Esophagus squamous epithelium (tissue), 5 donors: ENCODE data around the gene VPS26C. TPM values are rescaled to one million over a fixed set of nuclear protein-coding genes. Genes with fewer than 3 reads are reported as not detected.

ENCODE experiments used
- DNase-seq: peaks from one replicate; lab custom pipeline; 2025; lab: John Stamatoyannopoulos, UW
- H3K27ac ChIP-seq, 4 donors: fragments of 200-600 bp; sonication (generic); one replicate each; pipeline ENCODE4 v1.5.1; 2016 to 2019; ENCODE audit warnings: mild to moderate bottlenecking in 1 of 4
- H3K27me3 ChIP-seq, 4 donors: fragments of 200-600 bp; sonication (generic); 1 replicate in 3 of 4; 2 replicates in 1 of 4; pipeline versions ENCODE4 v1.5.1 to v1.6.0; 2017 to 2021; ENCODE audit warnings: antibody characterized with exemption in 1 of 4
- H3K36me3 ChIP-seq, 3 donors: fragments of 200-600 bp; sonication (generic); one replicate each; pipeline ENCODE4 v1.5.1; 2016 to 2019
- H3K4me1 ChIP-seq, 3 donors: fragments of 200-600 bp; sonication (generic); one replicate each; pipeline ENCODE4 v1.5.1; 2017 to 2019
- H3K4me3 ChIP-seq, 4 donors: fragments of 200-600 bp; sonication (generic); 1 replicate in 3 of 4; 2 replicates in 1 of 4; pipeline ENCODE4 v1.5.1; 2016 to 2019; ENCODE audit warnings: mild to moderate bottlenecking in 2 of 4, moderate library complexity in 1 of 4
- H3K9me3 ChIP-seq, 3 donors: fragments of 200-600 bp; sonication (generic); one replicate each; pipeline ENCODE4 v1.5.1; 2016 to 2019
- CTCF ChIP-seq, 6 experiments: fragments of 450-650 bp in 4 of 6; fragments of 200-600 bp in 2 of 6; sonication (generic) in 2 of 6; IDR thresholded peaks; one replicate each; pipeline ENCODE4 v1.5.1; 2016 to 2019; ENCODE audit warnings: antibody characterized with exemption in 6 of 6, mild to moderate bottlenecking in 4 of 6, moderate library complexity in 4 of 6
- POLR2A ChIP-seq, 4 donors: fragments of 450-650 bp; IDR thresholded peaks; one replicate each; pipeline ENCODE4 v1.6.1; 2017; ENCODE audit warnings: antibody characterized with exemption in 4 of 4, mild to moderate bottlenecking in 4 of 4, moderate library complexity in 3 of 4
- WGBS, 2 donors: methylation state at CpG; one replicate each; pipeline ENCODE4 v1.1.5; 2018; 5-methylcytosine and 5-hydroxymethylcytosine counted together
- intact Hi-C: fragments of 100-400 bp; cut with DNase I; formaldehyde crosslinking; loops from one replicate; pipeline ENCODE4 v1.15.0; 2022
- total RNA-seq, 4 donors: library from RNA; depleted of rRNA; stranded (reverse); fragments of >200 nt; gene quantifications; one replicate each; pipeline ENCODE4 v1.1.0, GENCODE V29; 2016
- donor health status: DM: yes; HTN: yes; CAD: no.

Gene VPS26C
- total RNA-seq, 4 donors from 2014 or later: 35.6 to 58.0 (median 44.0) TPM

- no peak overlapping the region for H3K4me3 ChIP-seq
- no peaks in the 10 kb centered on the region for H3K27me3 ChIP-seq
- WGBS, 2 donors: 73 to 82% methylated on average over 6 of the region's 6 CpGs
- TF ChIP-seq POLR2A (IDR thresholded peaks at IDR 0.05): no peak
- TF ChIP-seq CTCF (IDR thresholded peaks at IDR 0.05): no peak
- peaks cover 13 to 24% (median 14%) of the 10 kb centered on the region in 3 donors for H3K4me1 ChIP-seq
- H3K27ac ChIP-seq: no peak overlapping the region
- no peaks in the 10 kb centered on the region for H3K9me3 ChIP-seq
- intact Hi-C loops: no loop called here
- DNase-seq: no peak
- no peaks in the 10 kb centered on the region for H3K36me3 ChIP-seq
Observed at GRCh38 chr21:37253991-37254390, 13.1 kb downstream of the VPS26C start.

GRCh38 chr21:37251294-37251634, 15.9 kb downstream of the VPS26C start:
- no peaks in the 10 kb centered on the region for H3K27me3 ChIP-seq

GRCh38 chr21:37249112-37249904, 17.8 kb downstream of the VPS26C start:
- Histone ChIP-seq H3K36me3 (peaks cover 0 to 5% (median 0%) of the 10 kb centered on the region in 3 donors), H3K4me3 (no peak overlapping the region), H3K27me3 (no peaks in the 10 kb centered on the region), H3K4me1 (peaks cover 0 to 10% (median 0%) of the 10 kb centered on the region in 3 donors), H3K9me3 (no peaks in the 10 kb centered on the region), H3K27ac (no peak overlapping the region)
- 82% methylated on average over 3 of the region's 3 CpGs for WGBS, 2 donors
- intact Hi-C loops: no loop called here
- TF ChIP-seq POLR2A (IDR thresholded peaks at IDR 0.05): no peak
- TF ChIP-seq CTCF (IDR thresholded peaks at IDR 0.05): no peak
- no peak for DNase-seq

More at GRCh38 chr21:37251294-37251634, 15.9 kb downstream of the VPS26C start:
- WGBS, 2 donors: 71 to 83% methylated on average over 2 of the region's 2 CpGs
- intact Hi-C loops: no loop called here
- Histone ChIP-seq H3K27ac (no peak overlapping the region), H3K36me3 (no peaks in the 10 kb centered on the region), H3K4me3 (no peak overlapping the region), H3K9me3 (no peaks in the 10 kb centered on the region), H3K4me1 (no peaks in the 10 kb centered on the region)
- TF ChIP-seq CTCF (IDR thresholded peaks at IDR 0.05) (no peak), POLR2A (IDR thresholded peaks at IDR 0.05) (no peak)
- no peak for DNase-seq

- H3K27me3 ChIP-seq: no peaks in the 10 kb centered on the region
- TF ChIP-seq CTCF (IDR thresholded peaks at IDR 0.05) (no peak), POLR2A (IDR thresholded peaks at IDR 0.05) (no peak)
- H3K4me1 ChIP-seq: peaks cover 0 to 10% (median 0%) of the 10 kb centered on the region in 3 donors
- no peaks in the 10 kb centered on the region for H3K9me3 ChIP-seq
- no peak for DNase-seq
- intact Hi-C loops: no loop called here
- 84 to 89% methylated on average over 1 of the region's 1 CpG for WGBS, 2 donors
- peaks cover 0 to 7% (median 0%) of the 10 kb centered on the region in 3 donors for H3K36me3 ChIP-seq
- no peak overlapping the region for H3K27ac ChIP-seq
- H3K4me3 ChIP-seq: no peak overlapping the region
Observed at GRCh38 chr21:37248298-37248697, 18.8 kb downstream of the VPS26C start.

- Histone ChIP-seq H3K4me1 (peaks cover 0 to 10% (median 0%) of the 10 kb centered on the region in 3 donors), H3K4me3 (no peak overlapping the region), H3K27me3 (no peaks in the 10 kb centered on the region), H3K27ac (no peak overlapping the region), H3K36me3 (peaks cover 0 to 24% (median 2%) of the 10 kb centered on the region in 3 donors), H3K9me3 (no peaks in the 10 kb centered on the region)
- intact Hi-C loops: no loop called here
- no peak for DNase-seq
- TF ChIP-seq CTCF (IDR thresholded peaks at IDR 0.05) (no peak), POLR2A (IDR thresholded peaks at IDR 0.05) (no peak)
- WGBS, 2 donors: 78 to 88% methylated on average over 8 of the region's 8 CpGs
Observed at GRCh38 chr21:37245151-37245550, 22.0 kb downstream of the VPS26C start.
